Body of pancreas (tissue), 4 donors: Measurements from ENCODE around the gene MED27. TPM values are rescaled to one million over a fixed set of nuclear protein-coding genes. Genes with fewer than 3 reads are reported as not detected.
A peak's percentile ranks its signal among the peaks of the same experiment; 100 is the strongest.

Source experiments
- ATAC-seq: fragments of 150-250 bp; one replicate; pipeline ENCODE4 v1.9.1; 2016
- DNase-seq, 4 donors: peaks; one replicate each; pipeline ENCODE4 v3.0.0-alpha.2; 2019
- H3K27ac ChIP-seq, 4 donors: fragments of 200-600 bp; sonication (generic); 1 replicate in 3 of 4; 2 replicates in 1 of 4; pipeline versions ENCODE4 v1.5.1 to v1.6.1; 2016 to 2019; ENCODE audit warnings: mild to moderate bottlenecking in 1 of 4, mixed read lengths in 1 of 4, moderate library complexity in 1 of 4
- H3K27me3 ChIP-seq, 2 donors: fragments of 200-600 bp; sonication (generic); one replicate each; pipeline ENCODE4 v1.6.0; 2016; ENCODE audit warnings: mild to moderate bottlenecking in 1 of 2
- H3K36me3 ChIP-seq, 2 donors: fragments of 200-600 bp; sonication (generic); replicated peaks in 1 of 2; 2 replicates each; pipeline ENCODE4 v1.5.1; 2016; ENCODE audit warnings: low read depth in 2 of 2; ENCODE audit not compliant: insufficient read depth in 1 of 2
- H3K4me1 ChIP-seq: fragments of 200-600 bp; sonication (generic); one replicate; pipeline ENCODE4 v1.6.0; 2016
- H3K4me3 ChIP-seq, 2 donors: fragments of 200-600 bp; sonication (generic); 1 replicate in 1 of 2; 2 replicates in 1 of 2; pipeline ENCODE4 v1.5.1; 2016 to 2019
- H3K9me3 ChIP-seq, 3 donors: fragments of 200-600 bp; sonication (generic); 1 replicate in 2 of 3; 2 replicates in 1 of 3; pipeline ENCODE4 v1.5.1; 2016
- CTCF ChIP-seq, 7 experiments: fragments of 450-650 bp in 4 of 7; fragments of 200-600 bp in 3 of 7; sonication (generic) in 3 of 7; IDR thresholded peaks; one replicate each; pipeline ENCODE4 v1.5.1; 2016 to 2019; ENCODE audit warnings: antibody characterized with exemption in 7 of 7
- POLR2A ChIP-seq, 3 donors: fragments of 450-650 bp; IDR thresholded peaks; one replicate each; pipeline ENCODE4 v1.6.1; 2016; ENCODE audit warnings: antibody characterized with exemption in 3 of 3, mild to moderate bottlenecking in 2 of 3
- WGBS, 2 donors: methylation state at CpG; one replicate each; pipeline ENCODE4 v1.1.5; 2017; 5-methylcytosine and 5-hydroxymethylcytosine counted together
- intact Hi-C: fragments of 100-400 bp; cut with DNase I; formaldehyde crosslinking; loops from one replicate; pipeline ENCODE4 v1.15.1; 2023
- total RNA-seq, 2 donors: library from RNA; depleted of rRNA; stranded (reverse); fragments of >200 nt; gene quantifications; one replicate each; pipeline ENCODE4 v1.1.0, GENCODE V29; 2016

MED27 gene
- total RNA-seq, 2 donors from 2014 or later = 3.4 to 11.5 TPM

DNA sequence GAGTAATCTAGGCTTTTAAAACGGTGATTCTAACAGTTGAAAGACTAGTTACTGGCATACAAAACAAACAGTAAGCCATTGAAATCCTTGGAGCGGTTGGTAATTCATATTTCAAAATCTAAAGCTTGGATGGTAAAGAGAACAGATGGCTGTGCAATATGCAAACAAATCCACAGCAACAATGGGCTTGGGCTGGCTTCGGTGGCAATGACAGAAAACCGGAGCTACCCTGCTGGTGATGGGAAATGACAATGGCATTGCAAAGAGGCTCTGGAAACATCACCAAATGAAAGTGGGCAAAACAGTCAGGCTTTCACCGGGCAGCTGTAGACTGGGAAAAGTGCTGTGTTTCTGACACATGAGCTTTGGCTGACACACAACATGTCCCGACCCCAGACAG, 42.2 kb downstream of the MED27 start:
- WGBS, 2 donors = 85 to 90% methylated on average over 6 of the region's 6 CpGs

GRCh38 chr9:132036521-132036920, 43.1 kb downstream of the MED27 start:
- intact Hi-C loops = no loop called here
- TF ChIP-seq CTCF (IDR thresholded peaks at IDR 0.05) (no peak), POLR2A (IDR thresholded peaks at IDR 0.05) (no peak)
- Histone ChIP-seq H3K9me3 (no peaks in the 10 kb centered on the region), H3K27ac (no peak overlapping the region), H3K36me3 (no peaks in the 10 kb centered on the region), H3K27me3 (no peaks in the 10 kb centered on the region), H3K4me1 (peaks cover 4% of the 10 kb centered on the region), H3K4me3 (no peak overlapping the region)
- ATAC-seq = no peak
- 89 to 92% methylated on average over 5 of the region's 5 CpGs for WGBS, 2 donors
- no peak for DNase-seq

More for the DNA sequence above, 42.2 kb downstream of the MED27 start:
- Histone ChIP-seq H3K4me3 (no peak overlapping the region), H3K4me1 (peaks cover 7% of the 10 kb centered on the region), H3K27me3 (no peaks in the 10 kb centered on the region), H3K27ac (no peak overlapping the region), H3K9me3 (no peaks in the 10 kb centered on the region), H3K36me3 (no peaks in the 10 kb centered on the region)
- ATAC-seq (no peak), DNase-seq (no peak)
- intact Hi-C loops = no loop called here
- TF ChIP-seq POLR2A (IDR thresholded peaks at IDR 0.05) (no peak), CTCF (IDR thresholded peaks at IDR 0.05) (no peak)

GRCh38 chr9:132035679-132036078, 44.0 kb downstream of the MED27 start:
- intact Hi-C loops = no loop called here
- no peaks in the 10 kb centered on the region for H3K9me3 ChIP-seq
- H3K4me3 ChIP-seq = no peak overlapping the region
- no peaks in the 10 kb centered on the region for H3K36me3 ChIP-seq
- no peaks in the 10 kb centered on the region for H3K4me1 ChIP-seq
- no peak for ATAC-seq
- no peak for DNase-seq
- no peak for TF ChIP-seq CTCF (IDR thresholded peaks at IDR 0.05)
- TF ChIP-seq POLR2A (IDR thresholded peaks at IDR 0.05) = no peak
- no peaks in the 10 kb centered on the region for H3K27me3 ChIP-seq
- H3K27ac ChIP-seq = no peak overlapping the region
- WGBS, 2 donors = 100% methylated on average over 1 of the region's 1 CpG

DNA sequence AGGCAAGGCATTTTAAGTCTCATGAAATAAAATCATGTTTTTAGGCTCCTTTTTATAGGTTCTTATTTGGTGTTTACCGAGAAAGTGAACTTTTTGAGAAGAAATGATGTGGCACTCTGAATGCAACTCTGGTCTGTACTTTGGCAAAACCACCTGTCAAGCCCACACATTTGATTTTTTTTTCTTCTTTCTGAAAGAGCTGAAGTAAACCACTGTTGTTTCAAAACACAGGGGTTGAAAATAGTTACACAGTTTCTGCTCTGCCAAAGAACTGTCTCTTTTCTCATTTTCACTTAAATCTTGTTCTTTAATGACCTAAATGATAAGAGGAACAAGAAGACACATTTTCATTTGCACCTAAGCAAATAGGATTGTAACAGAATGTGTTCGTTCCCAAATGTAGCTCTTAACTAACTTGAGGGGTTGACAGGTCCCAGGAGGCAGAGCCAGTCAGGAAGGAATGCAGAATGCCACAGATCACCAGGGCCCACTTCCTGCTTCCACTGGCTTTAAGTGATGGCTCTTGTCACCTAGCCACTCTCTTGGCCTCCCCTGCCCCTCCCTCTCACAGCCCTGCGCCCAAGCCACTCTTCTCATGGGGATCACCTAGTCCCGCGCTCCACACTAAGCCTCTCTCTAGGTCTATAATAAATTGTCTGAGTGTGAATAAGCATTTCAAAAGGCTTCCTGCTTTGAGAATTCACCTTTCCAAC, 47.3 kb downstream of the MED27 start:
- no peaks in the 10 kb centered on the region for H3K36me3 ChIP-seq
- H3K27ac ChIP-seq = peak overlapping the region in 2 of 4 donors; percentile 37 to 40
- DNase-seq (peak in 3 of 4 donors; percentile 14 to 41 (median 32)), ATAC-seq (peak; percentile 60)
- H3K9me3 ChIP-seq = no peaks in the 10 kb centered on the region
- 47 to 66% methylated on average over 5 of the region's 5 CpGs for WGBS, 2 donors
- H3K27me3 ChIP-seq = no peaks in the 10 kb centered on the region
- H3K4me1 ChIP-seq = peaks cover 10% of the 10 kb centered on the region
- H3K4me3 ChIP-seq = no peak overlapping the region
- TF ChIP-seq POLR2A (IDR thresholded peaks at IDR 0.05) (no peak), CTCF (IDR thresholded peaks at IDR 0.05) (no peak)
- intact Hi-C loops = no loop called here
